Measurements from ENCODE around the gene CPED1. TPM values are rescaled to one million over a fixed set of nuclear protein-coding genes. Genes with fewer than 3 reads are reported as not detected.
A peak's percentile ranks its signal among the peaks of the same experiment; 100 is the strongest.

The CPED1 gene
- total and polyA plus RNA-seq, 11 donors: 3.6 to 51.2 (median 24.8) TPM

DNA sequence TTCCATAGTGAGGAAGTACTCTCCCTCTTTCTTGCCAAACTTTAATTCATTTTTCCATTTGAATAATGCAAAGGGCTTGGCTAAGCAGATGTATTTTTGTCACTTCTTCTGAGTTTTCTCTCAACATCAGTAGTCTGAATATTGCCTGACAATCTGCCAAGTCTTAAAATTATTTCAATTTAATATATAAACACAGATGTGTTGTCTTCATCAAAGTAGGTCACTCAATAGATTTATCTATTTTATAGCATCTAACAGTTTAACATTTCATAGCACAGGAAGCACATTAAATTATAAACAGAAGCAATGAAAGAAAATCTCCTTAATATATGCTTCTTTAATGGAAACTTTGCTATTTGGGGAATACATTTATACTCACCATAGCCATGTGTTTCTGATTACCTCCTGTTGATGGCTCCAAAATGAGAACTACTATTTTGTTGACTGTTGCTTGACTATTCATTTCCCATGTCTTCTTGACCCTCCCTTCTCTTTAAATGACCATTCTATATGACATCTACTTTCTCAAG, 4.5 kb downstream of the CPED1 start:
- peak overlapping the region in 8 of 12 donors; percentile 54 to 70 (median 65) for H3K4me3 ChIP-seq

DNA sequence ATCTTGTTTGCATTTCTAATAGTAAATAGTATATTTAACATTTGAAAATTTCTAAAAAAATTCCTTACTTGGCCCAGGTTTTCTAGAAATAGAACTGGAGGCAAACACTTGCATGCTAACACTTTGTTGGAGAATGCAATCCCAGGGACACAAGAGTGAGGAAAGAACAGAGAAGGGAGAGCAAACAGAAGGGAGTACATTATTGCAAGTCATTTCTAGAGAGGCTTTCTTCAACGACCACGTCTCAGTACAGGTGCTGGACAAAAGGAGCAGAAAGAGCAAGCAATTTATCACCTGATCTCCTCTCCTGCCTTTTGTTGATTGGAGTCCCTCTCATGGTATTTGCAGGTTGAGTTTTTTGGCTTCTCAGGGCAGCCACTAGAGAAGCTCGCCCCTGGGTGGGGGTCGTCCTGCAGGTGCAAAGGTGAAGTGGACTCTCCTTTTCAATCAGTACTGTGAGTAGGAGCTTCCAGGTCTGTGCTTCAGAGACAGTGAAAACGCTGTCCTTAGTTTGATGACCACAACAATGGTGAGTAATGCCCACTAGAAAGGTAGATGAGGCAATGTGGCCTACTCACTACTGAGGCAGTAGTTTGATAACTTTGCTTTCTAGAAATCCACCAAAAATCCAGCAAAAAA, 5.2 kb downstream of the CPED1 start:
- Histone ChIP-seq H3K36me3 (no peaks in the 10 kb centered on the region), H3K27me3 (peaks cover 0 to 3% (median 0%) of the 10 kb centered on the region in 9 donors), H3K4me3 (peak overlapping the region in 6 of 12 donors; percentile 2 to 70 (median 65)), H3K4me1 (peaks cover 0 to 90% (median 43%) of the 10 kb centered on the region in 12 donors), H3K9me3 (no peaks in the 10 kb centered on the region), H3K27ac (peak overlapping the region in 3 of 12 donors; percentile 20 to 93 (median 21))
- intact Hi-C loops (cut with DNase I): no loop called here
- DNase-seq (no peak), ATAC-seq (no peak)
- 84 to 91% (median 87%) methylated on average over 5 of the region's 5 CpGs for WGBS, 4 donors
- TF ChIP-seq, protein P1, sequence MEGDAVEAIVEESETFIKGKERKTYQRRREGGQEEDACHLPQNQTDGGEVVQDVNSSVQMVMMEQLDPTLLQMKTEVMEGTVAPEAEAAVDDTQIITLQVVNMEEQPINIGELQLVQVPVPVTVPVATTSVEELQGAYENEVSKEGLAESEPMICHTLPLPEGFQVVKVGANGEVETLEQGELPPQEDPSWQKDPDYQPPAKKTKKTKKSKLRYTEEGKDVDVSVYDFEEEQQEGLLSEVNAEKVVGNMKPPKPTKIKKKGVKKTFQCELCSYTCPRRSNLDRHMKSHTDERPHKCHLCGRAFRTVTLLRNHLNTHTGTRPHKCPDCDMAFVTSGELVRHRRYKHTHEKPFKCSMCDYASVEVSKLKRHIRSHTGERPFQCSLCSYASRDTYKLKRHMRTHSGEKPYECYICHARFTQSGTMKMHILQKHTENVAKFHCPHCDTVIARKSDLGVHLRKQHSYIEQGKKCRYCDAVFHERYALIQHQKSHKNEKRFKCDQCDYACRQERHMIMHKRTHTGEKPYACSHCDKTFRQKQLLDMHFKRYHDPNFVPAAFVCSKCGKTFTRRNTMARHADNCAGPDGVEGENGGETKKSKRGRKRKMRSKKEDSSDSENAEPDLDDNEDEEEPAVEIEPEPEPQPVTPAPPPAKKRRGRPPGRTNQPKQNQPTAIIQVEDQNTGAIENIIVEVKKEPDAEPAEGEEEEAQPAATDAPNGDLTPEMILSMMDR (IDR thresholded peaks at IDR 0.05): no peak
- no peak for TF ChIP-seq POLR2A (IDR thresholded peaks at IDR 0.05)

More for the DNA sequence above, 4.5 kb downstream of the CPED1 start:
- intact Hi-C loops (cut with DNase I): no loop called here
- TF ChIP-seq, protein P1 (IDR thresholded peaks at IDR 0.05): no peak
- TF ChIP-seq POLR2A (IDR thresholded peaks at IDR 0.05): no peak
- Histone ChIP-seq H3K27ac (peak overlapping the region in 5 of 12 donors; percentile 21 to 96 (median 93)), H3K4me1 (peaks cover 0 to 90% (median 38%) of the 10 kb centered on the region in 12 donors), H3K27me3 (peaks cover 0 to 3% (median 0%) of the 10 kb centered on the region in 9 donors), H3K9me3 (no peaks in the 10 kb centered on the region), H3K36me3 (no peaks in the 10 kb centered on the region)
- ATAC-seq (no peak), DNase-seq (no peak)

DNA sequence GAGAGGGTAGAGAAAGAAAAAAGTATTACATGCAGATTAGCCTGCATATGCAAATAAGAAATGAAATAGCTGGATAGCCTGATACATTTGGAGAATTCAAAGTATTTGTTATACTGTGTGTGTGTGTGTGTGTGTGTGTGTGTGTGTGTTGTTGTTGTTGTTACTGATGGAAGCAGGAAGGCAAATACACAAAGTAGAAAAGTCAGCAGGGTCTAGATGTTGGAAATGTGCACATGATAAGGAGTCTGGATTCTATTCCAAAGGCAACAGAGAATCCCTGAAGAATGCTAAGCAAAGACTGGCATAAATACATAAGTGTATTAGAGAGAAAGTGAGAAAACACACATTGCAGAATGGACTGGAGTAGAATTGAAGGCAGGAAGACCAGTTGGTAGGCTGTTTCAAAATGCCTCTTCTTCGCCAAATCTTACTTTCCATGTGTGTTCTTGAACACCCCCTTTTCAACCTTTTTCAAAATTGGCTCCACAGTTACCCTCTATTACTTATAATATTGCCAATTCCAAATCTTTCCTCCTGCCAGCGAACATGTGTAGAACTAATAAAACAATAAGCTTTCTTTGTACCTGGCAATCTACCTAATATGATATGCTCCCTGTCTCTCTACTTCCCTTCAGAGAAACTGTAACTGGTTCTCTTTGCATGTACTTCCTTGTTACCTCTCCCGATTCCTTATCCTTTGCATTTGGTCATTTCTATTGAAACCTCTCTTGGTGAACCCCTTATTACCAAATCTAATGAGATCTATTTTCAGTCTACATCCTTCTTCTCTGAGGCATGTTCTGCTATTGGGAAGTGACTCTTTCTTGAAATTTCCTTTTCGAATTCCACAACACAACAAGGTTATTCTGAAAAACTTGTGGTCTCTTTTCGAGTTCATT, 6.2 kb downstream of the CPED1 start:
- no peak for DNase-seq
- Histone ChIP-seq H3K9me3 (no peaks in the 10 kb centered on the region), H3K4me1 (peaks cover 0 to 93% (median 50%) of the 10 kb centered on the region in 12 donors), H3K36me3 (no peaks in the 10 kb centered on the region), H3K27ac (peak overlapping the region in 3 of 12 donors; percentile 2 to 93 (median 16)), H3K4me3 (no peak overlapping the region), H3K27me3 (peaks cover 0 to under 1% (median 0%) of the 10 kb centered on the region in 9 donors)
- intact Hi-C loops (cut with DNase I): loop anchor here in 1 of 10 donors (5.0 kb wide), 1 partner anchor 48 kb away; no protein-coding TSS in a partner anchor
- ATAC-seq: no peak
- WGBS, 4 donors: 72 to 78% (median 76%) methylated on average over 5 of the region's 5 CpGs
- no peak for TF ChIP-seq POLR2A (IDR thresholded peaks at IDR 0.05)
- TF ChIP-seq, protein P1 (IDR thresholded peaks at IDR 0.05): no peak
